Measurements from ENCODE around the gene ZNF608. TPM values are rescaled to one million over a fixed set of nuclear protein-coding genes. Genes with fewer than 3 reads are reported as not detected.

The ZNF608 gene
- total and polyA plus RNA-seq, 2 experiments from 2014 or later = 20.5 to 42.4 TPM

GRCh38 chr5:124761010-124761409 is 14.6 kb upstream of the ZNF608 start (continued):
- TF ChIP-seq, protein P1, sequence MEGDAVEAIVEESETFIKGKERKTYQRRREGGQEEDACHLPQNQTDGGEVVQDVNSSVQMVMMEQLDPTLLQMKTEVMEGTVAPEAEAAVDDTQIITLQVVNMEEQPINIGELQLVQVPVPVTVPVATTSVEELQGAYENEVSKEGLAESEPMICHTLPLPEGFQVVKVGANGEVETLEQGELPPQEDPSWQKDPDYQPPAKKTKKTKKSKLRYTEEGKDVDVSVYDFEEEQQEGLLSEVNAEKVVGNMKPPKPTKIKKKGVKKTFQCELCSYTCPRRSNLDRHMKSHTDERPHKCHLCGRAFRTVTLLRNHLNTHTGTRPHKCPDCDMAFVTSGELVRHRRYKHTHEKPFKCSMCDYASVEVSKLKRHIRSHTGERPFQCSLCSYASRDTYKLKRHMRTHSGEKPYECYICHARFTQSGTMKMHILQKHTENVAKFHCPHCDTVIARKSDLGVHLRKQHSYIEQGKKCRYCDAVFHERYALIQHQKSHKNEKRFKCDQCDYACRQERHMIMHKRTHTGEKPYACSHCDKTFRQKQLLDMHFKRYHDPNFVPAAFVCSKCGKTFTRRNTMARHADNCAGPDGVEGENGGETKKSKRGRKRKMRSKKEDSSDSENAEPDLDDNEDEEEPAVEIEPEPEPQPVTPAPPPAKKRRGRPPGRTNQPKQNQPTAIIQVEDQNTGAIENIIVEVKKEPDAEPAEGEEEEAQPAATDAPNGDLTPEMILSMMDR (conservative IDR thresholded peaks at IDR 0.05; ENCODE audit: low read depth in 2 of 2) = no peak
- TF ChIP-seq NANOG (IDR thresholded peaks at IDR 0.05; ENCODE audit: borderline replicate concordance) = no peak
- no peak for TF ChIP-seq ZNF114 (CRISPR knock-in tag; IDR thresholded peaks at IDR 0.05)
- no peak for TF ChIP-seq ZNF462 (CRISPR knock-in tag; IDR thresholded peaks at IDR 0.05)
- TF ChIP-seq ETS1 (IDR thresholded peaks at IDR 0.05) = no peak

- Histone ChIP-seq H3K27ac (ENCODE audit: low read depth) (no peak overlapping the region), H3K27me3 (ENCODE audit: insufficient read depth) (no peaks in the 10 kb centered on the region), H4K20me1 (replicated peaks; ENCODE audit: insufficient read depth) (no peaks in the 10 kb centered on the region), H3K9me2 (ENCODE audit: insufficient read depth) (no peaks in the 10 kb centered on the region), H2AFZ (no peak overlapping the region), H3K4me1 (ENCODE audit: insufficient read depth) (peaks cover 7% of the 10 kb centered on the region; the same call in 1 of the 2 replicates), H3K4me3 (no peak overlapping the region), H3K4me2 (peak overlapping the region; percentile 25; the same call in 1 of the 2 replicates), H3K79me2 (replicated peaks; ENCODE audit: insufficient read depth) (no peaks in the 10 kb centered on the region), H3K36me3 (ENCODE audit: insufficient read depth) (no peaks in the 10 kb centered on the region), H3F3A (replicated peaks; ENCODE audit: low read depth) (no peaks in the 10 kb centered on the region)
- Mint-ChIP-seq H3K27ac (no peak overlapping the region), H3K27me3 (ENCODE audit: insufficient read depth, low read depth, poor library complexity) (peaks cover 2% of the 10 kb centered on the region), H3K36me3 (ENCODE audit: low read depth) (no peaks in the 10 kb centered on the region), H3K4me3 (no peak overlapping the region), H3K9me3 (no peaks in the 10 kb centered on the region; the same call in 2 of the 3 replicates), H3K4me1 (peaks cover 10% of the 10 kb centered on the region)
- DNase-seq (ENCODE audit: low spot score) (no peak), ATAC-seq (no peak)
- TF ChIP-seq EZH2phosphoT487 (IDR thresholded peaks at IDR 0.05; ENCODE audit: unreplicated experiment) (no peak), ETS1 (IDR thresholded peaks at IDR 0.05) (no peak), CREB1 (CRISPR knock-in tag; IDR thresholded peaks at IDR 0.05; ENCODE audit: low read depth) (no peak), POLR2AphosphoS5 (IDR thresholded peaks at IDR 0.05; ENCODE audit: low read depth) (no peak), ZNF114 (CRISPR knock-in tag; IDR thresholded peaks at IDR 0.05) (no peak), ZNF331 (CRISPR knock-in tag; IDR thresholded peaks at IDR 0.05; ENCODE audit: low read depth) (no peak), STAT1 (IDR thresholded peaks at IDR 0.05; ENCODE audit: unreplicated experiment) (no peak)
Observed at GRCh38 chr5:124760608-124761007, 14.2 kb upstream of the ZNF608 start.

All from GM23338 (cell line).